PC-3 (cell line): ENCODE results near the gene UBAC2. TPM values are rescaled to one million over a fixed set of nuclear protein-coding genes. Genes with fewer than 3 reads are reported as not detected.

Source experiments
- ATAC-seq: fragments of 200-7000 bp; cut with Tn5 transposase; 2 replicates; pipeline ENCODE4 v1.9.1; 2020; ENCODE audit warnings: mild to moderate bottlenecking, moderate library complexity
- BruUV-seq: library from RNA; stranded (reverse); fragments of 400-500 nt; replicated peaks from 2 replicates; lab custom pipeline; 2021; lab: Mats Ljungman, UMichigan
- CTCF ChIA-PET: fragments of 300-600 bp; sonication (Branson Sonifier 250); formaldehyde crosslinking; loops from one replicate; lab custom pipeline; 2022; ENCODE audit warnings: antibody characterized with exemption; lab: Charles Lee
- POLR2A ChIA-PET: fragments of 300-600 bp; sonication (Branson Sonifier 250); formaldehyde crosslinking; loops from one replicate; lab custom pipeline; 2022; ENCODE audit warnings: antibody characterized with exemption; ENCODE audit not compliant: unreplicated experiment; lab: Charles Lee
- DNase-seq: peaks from one replicate; pipeline ENCODE4 v3.0.0-alpha.2; 2015
- H2AFZ ChIP-seq: fragments of 300-600 bp; sonication (generic); 2 replicates; pipeline ENCODE4 v1.6.0; 2016; ENCODE audit warnings: antibody characterized with exemption, low read length
- H3F3A ChIP-seq: fragments of 300-600 bp; sonication (generic); one replicate; pipeline ENCODE4 v1.6.0; 2017; ENCODE audit warnings: antibody characterized with exemption, low read length, control low read depth, mild to moderate bottlenecking; ENCODE audit not compliant: unreplicated experiment
- H3K27ac ChIP-seq: fragments of 300-600 bp; sonication (generic); 2 replicates; pipeline ENCODE4 v1.5.1; 2016; ENCODE audit warnings: mild to moderate bottlenecking, low read length
- H3K27me3 ChIP-seq: fragments of 300-600 bp; sonication (generic); 2 replicates; pipeline ENCODE4 v1.6.1; 2016; ENCODE audit warnings: low read length, mixed read lengths
- H3K36me3 ChIP-seq: fragments of 300-600 bp; sonication (generic); 2 replicates; pipeline ENCODE4 v1.6.1; 2016; ENCODE audit warnings: low read depth, mixed run types, low read length, mixed read lengths
- H3K4me1 ChIP-seq: fragments of 300-600 bp; sonication (generic); 2 replicates; pipeline ENCODE4 v1.5.1; 2016; ENCODE audit warnings: low read length; ENCODE audit not compliant: insufficient read depth
- H3K4me2 ChIP-seq: fragments of 300-600 bp; sonication (generic); 2 replicates; pipeline ENCODE4 v1.6.0; 2016; ENCODE audit warnings: low read length
- H3K4me3 ChIP-seq: fragments of 300-600 bp; sonication (generic); 2 replicates; pipeline ENCODE4 v1.5.1; 2016; ENCODE audit warnings: mild to moderate bottlenecking, low read length, mixed read lengths
- H3K79me2 ChIP-seq: fragments of 300-600 bp; sonication (generic); 2 replicates; pipeline ENCODE4 v1.6.1; 2017; ENCODE audit warnings: low read length, mixed read lengths
- H3K9ac ChIP-seq: fragments of 300-600 bp; sonication (generic); 2 replicates; pipeline ENCODE4 v1.6.0; 2016; ENCODE audit warnings: mild to moderate bottlenecking, low read length
- H3K9me2 ChIP-seq: fragments of 300-600 bp; sonication (generic); replicated peaks from 2 replicates; pipeline ENCODE4 v1.6.1; 2016; ENCODE audit warnings: mixed run types, low read length, mixed read lengths
- H3K9me3 ChIP-seq: fragments of 300-600 bp; sonication (generic); 2 replicates; pipeline ENCODE4 v1.6.1; 2016; ENCODE audit warnings: low read length, mixed read lengths
- H4K20me1 ChIP-seq: fragments of 300-600 bp; sonication (generic); 2 replicates; pipeline ENCODE4 v1.6.1; 2016; ENCODE audit warnings: low read length, mixed read lengths
- CTCF ChIP-seq: fragments of 300-600 bp; sonication (generic); conservative IDR thresholded peaks from 2 replicates; pipeline ENCODE4 v1.5.1; 2017; ENCODE audit warnings: antibody characterized with exemption, low read depth, mild to moderate bottlenecking, low read length
- EZH2 ChIP-seq: fragments of 300-600 bp; sonication (generic); IDR thresholded peaks from one replicate; pipeline ENCODE4 v1.6.1; 2017; ENCODE audit warnings: antibody characterized with exemption, mild to moderate bottlenecking, low read length; ENCODE audit not compliant: unreplicated experiment
- EZH2phosphoT487 ChIP-seq: fragments of 300-600 bp; sonication (generic); IDR thresholded peaks from 2 replicates; pipeline ENCODE4 v1.6.1; 2018; ENCODE audit warnings: mild to moderate bottlenecking, antibody characterized with exemption, low read length, borderline replicate concordance
- intact Hi-C: fragments of 100-400 bp; cut with micrococcal nuclease; formaldehyde crosslinking; loops from 2 replicates; pipeline ENCODE4 v1.9.0; 2023
- total RNA-seq: library from RNA; depleted of rRNA; stranded (reverse); fragments of >200 nt; gene quantifications from 2 replicates; pipeline ENCODE4 v1.2.3, GENCODE V29; 2014

Gene UBAC2
- total RNA-seq, 1 experiment from 2014 or later = 34.5 TPM

- BruUV-seq = no TSS peak
- no peaks in the 10 kb centered on the region for H3F3A ChIP-seq
- H4K20me1 ChIP-seq = no peaks in the 10 kb centered on the region
- H3K9ac ChIP-seq = no peak overlapping the region
- H3K27ac ChIP-seq = no peak overlapping the region
- no peaks in the 10 kb centered on the region for H3K9me3 ChIP-seq
- H3K4me2 ChIP-seq = no peak overlapping the region
- TF ChIP-seq EZH2phosphoT487 = no peak
- TF ChIP-seq CTCF = no peak
- TF ChIP-seq EZH2 = no peak
- intact Hi-C loops = no loop called here
- no peaks in the 10 kb centered on the region for H3K36me3 ChIP-seq
- CTCF ChIA-PET = interaction anchor here (0.5 kb wide), 1 partner anchor 88 kb away, joined by 14 read pairs; no protein-coding TSS in a partner anchor
- no peaks in the 10 kb centered on the region for H3K9me2 ChIP-seq
- H3K4me1 ChIP-seq = no peaks in the 10 kb centered on the region; the same call in 1 of the 2 replicates
- DNase-seq (no peak), ATAC-seq (no peak)
- H3K27me3 ChIP-seq = no peaks in the 10 kb centered on the region
- POLR2A ChIA-PET = no interaction called here
- no peak overlapping the region for H2AFZ ChIP-seq
- H3K79me2 ChIP-seq = no peaks in the 10 kb centered on the region
- no peak overlapping the region for H3K4me3 ChIP-seq
These were observed 21.2 kb upstream of the UBAC2 start for GRCh38 chr13:99179460-99179859.

- BruUV-seq = no TSS peak
These were observed 18.2 kb upstream of the UBAC2 start for GRCh38 chr13:99182439-99182838.

More at GRCh38 chr13:99182439-99182838, 18.2 kb upstream of the UBAC2 start:
- Histone ChIP-seq H4K20me1 (no peaks in the 10 kb centered on the region), H3K79me2 (no peaks in the 10 kb centered on the region), H3K4me3 (no peak overlapping the region), H3K4me1 (no peaks in the 10 kb centered on the region), H3K4me2 (no peak overlapping the region), H2AFZ (no peak overlapping the region), H3F3A (no peaks in the 10 kb centered on the region), H3K27ac (no peak overlapping the region), H3K36me3 (no peaks in the 10 kb centered on the region), H3K9me3 (no peaks in the 10 kb centered on the region), H3K9me2 (no peaks in the 10 kb centered on the region), H3K9ac (no peak overlapping the region), H3K27me3 (no peaks in the 10 kb centered on the region)
- DNase-seq = no peak
- ATAC-seq = no peak
- ChIA-PET CTCF (no interaction called here), POLR2A (no interaction called here)
- TF ChIP-seq EZH2 (no peak), EZH2phosphoT487 (no peak), CTCF (no peak)
- intact Hi-C loops = no loop called here
